ENCODE results near the gene TRNP1.
"Not testable (repeated sequence)": the region's sequence is repeated elsewhere in the genome, so short reads cannot be mapped to it uniquely, and the experiment has no call there.

Gene TRNP1

GRCh38 chr1:26972390-26972789 is 21.1 kb upstream of the TRNP1 start:
- in situ Hi-C loops (cut with MboI; ENCODE audit: low sequenced_read_pairs): no loop called here

DNA sequence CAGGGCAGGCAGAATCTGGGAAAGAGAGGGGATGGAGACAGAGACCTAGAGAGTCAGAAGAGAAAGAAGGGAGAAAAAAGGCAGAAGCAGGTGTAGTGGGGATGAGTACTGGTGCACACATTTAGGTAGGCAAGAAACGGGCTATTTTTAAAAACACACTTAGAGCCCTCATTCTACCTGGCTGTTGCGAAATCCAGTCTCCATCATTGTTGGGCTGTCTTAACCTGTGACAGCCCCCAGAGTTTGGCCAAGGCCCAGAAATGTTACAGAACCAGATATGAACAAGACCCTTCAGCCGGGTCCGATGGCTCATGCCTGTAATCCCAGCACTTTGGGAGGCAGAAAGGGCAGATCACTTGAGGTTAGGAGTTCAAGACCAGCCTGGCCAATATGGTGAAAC is 20.7 kb upstream of the TRNP1 start:
- in situ Hi-C loops (cut with MboI; ENCODE audit: low sequenced_read_pairs): no loop called here

GRCh38 chr1:26976621-26977510 is 16.6 kb upstream of the TRNP1 start:
- in situ Hi-C loops (cut with MboI; ENCODE audit: low sequenced_read_pairs): no loop called here

- in situ Hi-C loops (cut with MboI; ENCODE audit: low sequenced_read_pairs): no loop called here
These were observed 14.6 kb upstream of the TRNP1 start for GRCh38 chr1:26978901-26979300.

- in situ Hi-C loops (cut with MboI; ENCODE audit: low sequenced_read_pairs): no loop called here
These were observed 12.2 kb upstream of the TRNP1 start for GRCh38 chr1:26981146-26981846.

GRCh38 chr1:26983863-26984262 is 9.6 kb upstream of the TRNP1 start:
- in situ Hi-C loops (cut with MboI; ENCODE audit: low sequenced_read_pairs): no loop called here

GRCh38 chr1:26984291-26984690 is 9.2 kb upstream of the TRNP1 start:
- in situ Hi-C loops (cut with MboI; ENCODE audit: low sequenced_read_pairs): no loop called here

DNA sequence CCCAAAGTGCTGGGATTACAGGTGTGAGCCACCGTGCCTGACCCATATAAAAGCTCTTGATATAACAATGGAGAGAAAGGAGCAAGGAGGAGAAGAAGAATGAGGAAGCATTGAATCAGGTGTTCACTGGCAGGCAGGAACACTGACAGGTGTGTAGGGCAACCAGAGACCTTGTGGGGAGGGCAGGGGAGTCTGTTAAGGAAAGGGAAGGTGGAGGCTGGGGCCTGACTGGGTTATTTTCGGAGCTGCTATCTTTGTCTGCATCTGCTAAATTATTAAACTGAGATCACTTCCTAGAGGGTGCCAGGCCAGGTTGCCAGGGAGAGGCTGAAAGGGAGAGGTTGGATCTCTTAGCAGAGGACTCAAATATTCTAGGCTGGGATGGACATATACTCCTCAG is 6.8 kb upstream of the TRNP1 start:
- in situ Hi-C loops (cut with MboI; ENCODE audit: low sequenced_read_pairs): no loop called here

DNA sequence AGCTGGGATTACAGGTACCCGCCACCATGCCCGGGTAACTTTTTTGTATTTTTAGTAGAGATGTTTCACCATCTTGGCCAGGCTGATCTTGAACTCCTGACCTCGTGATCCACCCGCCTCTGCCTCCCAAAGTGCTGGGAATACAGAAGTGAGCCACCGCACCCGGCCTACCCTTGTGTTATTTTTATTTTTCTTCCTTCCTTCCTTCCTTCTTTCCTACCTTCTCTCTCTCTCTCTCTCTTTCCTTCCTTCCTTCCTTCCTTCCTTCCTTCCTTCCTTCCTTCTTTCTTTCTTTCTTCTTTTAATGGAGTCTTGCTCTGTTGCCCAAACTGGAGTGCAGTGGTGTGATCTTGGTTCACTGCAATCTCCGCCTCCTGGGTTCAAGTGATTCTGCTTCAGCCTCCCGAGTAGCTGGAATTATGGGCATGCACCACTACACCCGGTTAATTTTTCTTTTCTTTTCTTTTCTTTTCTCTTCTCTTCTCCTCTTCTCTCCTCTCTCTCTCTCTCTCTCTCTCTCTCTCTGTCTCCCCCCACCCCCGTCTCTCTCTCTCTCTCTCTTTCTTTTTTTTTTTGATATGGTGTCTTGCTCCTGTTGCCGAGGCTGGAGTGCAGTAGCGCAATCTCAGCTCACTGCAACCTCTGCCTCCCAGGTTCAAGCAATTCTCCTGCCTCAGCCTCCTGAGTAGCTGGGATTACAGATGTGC is 3.9 kb upstream of the TRNP1 start:
- in situ Hi-C loops (cut with MboI; ENCODE audit: low sequenced_read_pairs): not testable (repeated sequence)

DNA sequence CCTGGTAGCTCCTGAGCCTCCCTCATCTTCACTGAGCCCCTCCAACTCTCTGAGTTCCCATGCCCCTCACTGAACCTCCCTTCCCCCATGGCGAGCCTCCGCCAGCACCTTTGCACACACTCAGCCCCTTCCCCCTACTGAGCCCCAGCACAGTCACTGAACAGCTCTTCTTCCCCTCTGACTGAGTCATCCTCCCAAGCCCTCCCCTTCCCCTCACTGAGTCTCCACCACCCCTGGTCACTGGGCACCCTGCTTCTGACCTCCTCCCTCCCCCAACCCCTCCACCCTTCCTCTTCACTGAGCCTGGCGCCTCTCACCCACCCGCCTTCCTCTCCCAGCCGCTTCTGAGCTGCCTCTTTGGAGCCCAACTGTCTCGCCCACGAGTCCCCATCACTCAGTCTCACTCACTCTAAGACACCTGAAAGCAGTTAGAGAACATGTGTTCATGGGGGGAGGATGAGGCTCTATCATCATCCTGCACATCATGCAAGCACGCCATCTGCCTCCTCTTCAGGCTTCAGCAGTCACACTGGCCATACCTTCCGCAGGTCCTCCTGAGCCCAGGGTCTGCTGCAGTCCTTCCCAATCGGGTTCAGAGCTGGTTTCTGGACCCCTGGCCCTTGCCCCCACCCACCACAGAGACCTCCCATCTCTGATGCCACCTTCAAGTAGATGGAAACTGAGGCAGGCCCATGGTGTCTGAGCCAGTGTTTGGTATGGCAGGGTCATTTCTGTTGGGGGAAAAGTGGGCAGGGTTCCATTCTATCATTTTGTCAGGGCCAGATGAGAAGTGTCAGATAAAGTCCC is 2.0 kb upstream of the TRNP1 start:
- in situ Hi-C loops (cut with MboI; ENCODE audit: low sequenced_read_pairs): no loop called here

- in situ Hi-C loops (cut with MboI; ENCODE audit: low sequenced_read_pairs): no loop called here
These were observed 711 bp downstream of the TRNP1 start for GRCh38 chr1:26994020-26994786.

GRCh38 chr1:26994787-26995517 is 1.5 kb downstream of the TRNP1 start:
- in situ Hi-C loops (cut with MboI; ENCODE audit: low sequenced_read_pairs): no loop called here

GRCh38 chr1:26996024-26996423 is 2.5 kb downstream of the TRNP1 start:
- in situ Hi-C loops (cut with MboI; ENCODE audit: low sequenced_read_pairs): no loop called here

- in situ Hi-C loops (cut with MboI; ENCODE audit: low sequenced_read_pairs): no loop called here
These were observed 3.2 kb downstream of the TRNP1 start for GRCh38 chr1:26996665-26997064.

DNA sequence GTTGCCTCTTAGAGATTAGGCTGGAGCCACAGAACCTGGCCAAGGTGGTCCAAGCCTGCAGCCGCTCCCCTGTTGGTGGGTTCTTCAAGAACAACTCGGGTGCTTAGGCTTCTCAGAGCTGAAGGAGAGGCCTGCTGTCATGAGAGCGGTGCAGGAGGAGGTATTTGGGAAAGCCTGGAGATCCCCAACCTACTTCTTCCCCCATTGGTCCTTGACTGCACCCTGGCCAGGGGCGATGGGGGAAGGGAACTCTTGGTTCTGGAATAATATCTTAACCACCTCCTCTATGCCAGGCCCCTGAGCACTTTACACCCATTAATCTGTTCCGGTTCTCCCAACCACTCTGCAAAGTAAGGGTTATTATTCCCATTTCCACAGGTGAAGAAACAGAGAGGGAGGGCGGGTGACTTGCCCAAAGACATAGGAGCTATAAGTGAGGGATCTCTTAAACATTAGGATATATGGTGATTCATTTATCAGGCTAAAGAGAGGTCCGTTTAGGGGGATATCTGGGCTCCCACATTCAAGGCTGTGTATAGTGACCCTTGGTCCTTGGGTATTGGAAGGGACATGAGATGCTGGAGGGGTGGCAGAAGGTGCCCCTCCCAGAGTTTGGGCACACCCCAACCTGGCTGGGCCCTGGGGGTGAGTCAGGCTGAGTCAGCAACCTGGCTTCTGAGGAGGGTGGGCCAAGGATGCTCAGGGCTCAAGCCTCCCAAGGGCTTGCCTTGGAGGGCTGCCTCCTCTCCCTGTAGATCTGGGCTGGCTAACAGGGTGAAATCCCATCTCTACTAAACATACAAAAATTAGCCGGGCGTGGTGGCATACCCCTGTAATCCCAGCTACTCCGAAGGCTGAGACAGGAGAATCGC is 5.2 kb downstream of the TRNP1 start:
- in situ Hi-C loops (cut with MboI; ENCODE audit: low sequenced_read_pairs): no loop called here

- in situ Hi-C loops (cut with MboI; ENCODE audit: low sequenced_read_pairs): no loop called here
These were observed 6.0 kb downstream of the TRNP1 start for GRCh38 chr1:26999440-26999987.

- in situ Hi-C loops (cut with MboI; ENCODE audit: low sequenced_read_pairs): no loop called here
These were observed 6.8 kb downstream of the TRNP1 start for GRCh38 chr1:27000090-27000816.

All from hTERT RPE-1 (cell line).